K562 (cell line): ENCODE results near the gene CTNNB1.

ENCODE experiments used
- ADNP ChIP-seq: fragments of 200-800 bp; sonication (Bioruptor generic); IDR thresholded peaks from 2 replicates; pipeline ENCODE4 v1.6.1; 2016; ENCODE audit warnings: missing genetic modification characterization, missing compliant biosample characterization
- CEBPG ChIP-seq, 3 experiments: fragments of 200-800 bp in 1 of 3; sonication (Bioruptor generic) in 1 of 3; sonication (generic) in 1 of 3; formaldehyde crosslinking in 1 of 3; IDR thresholded peaks in 2 of 3; conservative IDR thresholded peaks in 1 of 3; 2 replicates each; pipeline versions ENCODE4 v1.6.1 to v1.8.0; 2016 to 2022; ENCODE audit warnings: missing compliant biosample characterization in 2 of 3, missing genetic modification characterization in 2 of 3, mild to moderate bottlenecking in 1 of 3, missing genetic modification reagents in 1 of 3
- CHD1 ChIP-seq: fragments of 200-600 bp; sonication (generic); IDR thresholded peaks from one replicate; pipeline ENCODE4 v1.6.1; 2012; ENCODE audit warnings: mild to moderate bottlenecking, moderate library complexity, low read length, inconsistent platforms
- CTCF ChIP-seq, 3 experiments: IDR thresholded peaks in 2 of 3; conservative IDR thresholded peaks in 1 of 3; 2 replicates each; pipeline ENCODE4 v1.5.1; 2011 to 2012; ENCODE audit warnings: low read length in 3 of 3, mild to moderate bottlenecking in 3 of 3, control low read depth in 2 of 3, improper control_type of control experiment in 1 of 3, inconsistent platforms in 1 of 3, low read depth in 1 of 3, mixed read lengths in 1 of 3, moderate library complexity in 1 of 3; ENCODE audit not compliant: insufficient read depth in 2 of 3
- LEF1 ChIP-seq: fragments of 450-650 bp; IDR thresholded peaks from 2 replicates; pipeline ENCODE4 v1.6.1; 2016; ENCODE audit warnings: mild to moderate bottlenecking
- MLX ChIP-seq, 2 experiments: fragments of 450-650 bp in 1 of 2; sonication (generic) in 1 of 2; formaldehyde crosslinking; conservative IDR thresholded peaks; 2 replicates each; pipeline versions ENCODE4 v1.4.0 to v1.8.1; 2020 to 2022; ENCODE audit warnings: mild to moderate bottlenecking in 1 of 2, missing genetic modification reagents in 1 of 2
- MTA1 ChIP-seq: fragments of 450-650 bp; IDR thresholded peaks from 2 replicates; pipeline ENCODE4 v1.6.1; 2017; ENCODE audit warnings: borderline replicate concordance
- MYC ChIP-seq, 2 experiments: fragments of 250-450 bp in 1 of 2; sonication (Bioruptor Pico) in 1 of 2; IDR thresholded peaks; 2 replicates each; pipeline versions ENCODE4 v1.5.1 to v1.6.1; 2012 to 2021; ENCODE audit warnings: low read depth in 2 of 2, borderline replicate concordance in 1 of 2, improper control_type of control experiment in 1 of 2, low read length in 1 of 2, mild to moderate bottlenecking in 1 of 2, moderate library complexity in 1 of 2
- RAD51 ChIP-seq: fragments of 450-650 bp; IDR thresholded peaks from 2 replicates; pipeline ENCODE4 v1.7.1; 2016; ENCODE audit warnings: low read depth, mild to moderate bottlenecking, borderline replicate concordance
- ZBTB17 ChIP-seq: fragments of 450-650 bp; formaldehyde crosslinking; IDR thresholded peaks from 2 replicates; pipeline ENCODE4 v1.4.0; 2020; ENCODE audit warnings: mild to moderate bottlenecking
- ZNF197 ChIP-seq: fragments of 200-800 bp; sonication (Bioruptor generic); IDR thresholded peaks from 2 replicates; pipeline ENCODE4 v1.6.1; 2016; ENCODE audit warnings: low read depth, missing genetic modification characterization, missing compliant biosample characterization
- ZNF41 ChIP-seq: fragments of 250-450 bp; sonication (Bioruptor Pico); conservative IDR thresholded peaks from 2 replicates; pipeline ENCODE4 v1.4.0; 2020; ENCODE audit warnings: mild to moderate bottlenecking

- TF ChIP-seq ZBTB17 (CRISPR knock-in tag) (no peak), CHD1 (no peak), MLX (CRISPR knock-in tag; conservative IDR thresholded peaks at IDR 0.05) (no peak), ZNF197 (CRISPR knock-in tag) (no peak), LEF1 (no peak), CTCF (IDR thresholded peaks at IDR 0.05 in 2 of 3, conservative IDR thresholded peaks at IDR 0.05 in 1 of 3; ENCODE audit: insufficient read depth in 2 of 3, low read depth in 1 of 3, low read length in 3 of 3) (no peak), MYC (IDR thresholded peaks at IDR 0.05; ENCODE audit: low read depth, low read length) (no peak), MYC (CRISPR knock-in tag; IDR thresholded peaks at IDR 0.05; ENCODE audit: borderline replicate concordance, low read depth) (no peak), MTA1 (no peak), ZNF41 (CRISPR knock-in tag) (no peak), CEBPG (CRISPR knock-in tag; IDR thresholded peaks at IDR 0.05) (no peak), CEBPG (tag; conservative IDR thresholded peaks at IDR 0.05 in 1 of 2, IDR thresholded peaks at IDR 0.05 in 1 of 2) (no peak), ADNP (tag) (no peak), RAD51 (no peak)
These were observed 8.1 kb downstream of the CTNNB1 start for GRCh38 chr3:41207355-41207754.
